Neutrophil (primary cell): ENCODE measurements around the gene RNASE1.

Experiments used
- H3K27ac ChIP-seq: fragments of 200-600 bp; sonication (generic); 2 replicates; pipeline ENCODE4 v1.5.1; 2016; ENCODE audit warnings: mild to moderate bottlenecking, moderate library complexity
- H3K27me3 ChIP-seq: fragments of 200-600 bp; sonication (generic); 2 replicates; pipeline ENCODE4 v1.6.0; 2016; ENCODE audit warnings: mild to moderate bottlenecking
- H3K36me3 ChIP-seq: fragments of 200-600 bp; sonication (generic); 2 replicates; pipeline ENCODE4 v1.5.1; 2017
- H3K4me1 ChIP-seq, 2 experiments: fragments of 200-600 bp in 1 of 2; sonication (generic) in 1 of 2; 1 replicate in 1 of 2; 2 replicates in 1 of 2; pipeline versions ENCODE4 v1.5.1 to v1.6.1; 2013 to 2016; ENCODE audit warnings: low read depth in 1 of 2, low read length in 1 of 2, mild to moderate bottlenecking in 1 of 2, moderate library complexity in 1 of 2; ENCODE audit not compliant: control insufficient read depth in 1 of 2, insufficient read depth in 1 of 2
- H3K4me3 ChIP-seq, 2 experiments: fragments of 200-600 bp in 1 of 2; sonication (generic) in 1 of 2; 1 replicate in 1 of 2; 2 replicates in 1 of 2; pipeline ENCODE4 v1.5.1; 2013 to 2016; ENCODE audit warnings: low read depth in 1 of 2, low read length in 1 of 2, mild to moderate bottlenecking in 1 of 2, moderate library complexity in 1 of 2
- H3K9me3 ChIP-seq: fragments of 200-600 bp; sonication (generic); 2 replicates; pipeline ENCODE4 v1.5.1; 2016
- CTCF ChIP-seq: fragments of 200-600 bp; sonication (generic); IDR thresholded peaks from 2 replicates; pipeline ENCODE4 v1.5.1; 2016; ENCODE audit warnings: antibody characterized with exemption

The RNASE1 gene

GRCh38 chr14:20790464-20791116 lies 12.1 kb downstream of the RNASE1 start:
- H3K4me3 ChIP-seq, result no peak overlapping the region
- H3K4me1 ChIP-seq, result peaks cover 23 to 40% of the 10 kb centered on the region in 2 experiments
- H3K36me3 ChIP-seq, result no peaks in the 10 kb centered on the region
- no peak for TF ChIP-seq CTCF
- no peaks in the 10 kb centered on the region for H3K9me3 ChIP-seq
- H3K27me3 ChIP-seq, result no peaks in the 10 kb centered on the region
- H3K27ac ChIP-seq, result no peak overlapping the region

GRCh38 chr14:20789230-20789813 lies 13.3 kb downstream of the RNASE1 start:
- H3K9me3 ChIP-seq, result no peaks in the 10 kb centered on the region
- no peak for TF ChIP-seq CTCF
- H3K4me1 ChIP-seq, result peaks cover 11 to 32% of the 10 kb centered on the region in 2 experiments
- H3K4me3 ChIP-seq, result no peak overlapping the region
- H3K27me3 ChIP-seq, result no peaks in the 10 kb centered on the region
- no peaks in the 10 kb centered on the region for H3K36me3 ChIP-seq
- H3K27ac ChIP-seq, result peak overlapping the region; percentile 27

GRCh38 chr14:20787025-20787424 lies 15.6 kb downstream of the RNASE1 start:
- Histone ChIP-seq H3K4me1 (peaks cover 18 to 44% of the 10 kb centered on the region in 2 experiments), H3K9me3 (no peaks in the 10 kb centered on the region)
- TF ChIP-seq CTCF, result no peak

GRCh38 chr14:20782280-20782890 lies 20.3 kb downstream of the RNASE1 start:
- H3K4me3 ChIP-seq, result peak overlapping the region; percentile 40 to 56
- peak overlapping the region; percentile 89 for H3K27ac ChIP-seq

More at GRCh38 chr14:20787025-20787424, 15.6 kb downstream of the RNASE1 start:
- Histone ChIP-seq H3K27ac (no peak overlapping the region), H3K27me3 (no peaks in the 10 kb centered on the region), H3K36me3 (no peaks in the 10 kb centered on the region), H3K4me3 (no peak overlapping the region)

GRCh38 chr14:20781803-20782202 lies 20.8 kb downstream of the RNASE1 start:
- Histone ChIP-seq H3K27ac (peak overlapping the region; percentile 89), H3K4me3 (peak overlapping the region; percentile 40 to 56), H3K4me1 (peaks cover 33 to 55% of the 10 kb centered on the region in 2 experiments)

More at GRCh38 chr14:20782280-20782890, 20.3 kb downstream of the RNASE1 start:
- H3K27me3 ChIP-seq, result no peaks in the 10 kb centered on the region
- no peaks in the 10 kb centered on the region for H3K36me3 ChIP-seq
- no peak for TF ChIP-seq CTCF
- peaks cover 33 to 55% of the 10 kb centered on the region in 2 experiments for H3K4me1 ChIP-seq
- H3K9me3 ChIP-seq, result no peaks in the 10 kb centered on the region

More at GRCh38 chr14:20781803-20782202, 20.8 kb downstream of the RNASE1 start:
- Histone ChIP-seq H3K9me3 (no peaks in the 10 kb centered on the region), H3K27me3 (no peaks in the 10 kb centered on the region), H3K36me3 (no peaks in the 10 kb centered on the region)
- TF ChIP-seq CTCF, result no peak
